Right lobe of liver (tissue), 4 donors: ENCODE results near the gene IYD.

ENCODE experiments used
- CTCF ChIP-seq, 4 donors: fragments of 200-600 bp in 3 of 4; fragments of 450-650 bp in 1 of 4; IDR thresholded peaks; one replicate each; pipeline versions ENCODE4 v1.5.1 to v1.8.0; 2016 to 2022; ENCODE audit warnings: antibody characterized with exemption in 4 of 4, mild to moderate bottlenecking in 2 of 4
- POLR2A ChIP-seq: fragments of 450-650 bp; IDR thresholded peaks from one replicate; pipeline ENCODE4 v1.6.1; 2017; ENCODE audit warnings: antibody characterized with exemption, mild to moderate bottlenecking
- donor health status: DM: no; HTN: no; CAD: no.
- donor health status: DM: no; HTN: no; CAD: no.
- donor health status: DM: no; HTN: yes; CAD: no.

GRCh38 chr6:150420428-150420827 is 51.6 kb downstream of the IYD start:
- TF ChIP-seq CTCF (IDR thresholded peaks at IDR 0.05) (no peak), POLR2A (no peak)
